Endothelial cell of umbilical vein (primary cell): ENCODE measurements around the gene CYP4F3. TPM values are rescaled to one million over a fixed set of nuclear protein-coding genes. Genes with fewer than 3 reads are reported as not detected.
"Not testable (repeated sequence)": the region's sequence is repeated elsewhere in the genome, so short reads cannot be mapped to it uniquely, and the experiment has no call there.

ENCODE experiments used
- BruUV-seq: library from RNA; stranded (reverse); fragments of 400-500 nt; replicated peaks from 2 replicates; lab custom pipeline; 2021; lab: Mats Ljungman, UMichigan
- CTCF ChIA-PET: fragments of 300-600, 350-600 bp; sonication (Branson Sonifier 250); formaldehyde crosslinking; loops from one replicate; lab custom pipeline; 2021; ENCODE audit warnings: antibody characterized with exemption, inconsistent platforms; lab: Charles Lee
- POLR2A ChIA-PET: fragments of 300-600, 350-600 bp; sonication (Branson Sonifier 250); formaldehyde crosslinking; loops from one replicate; lab custom pipeline; 2021; ENCODE audit warnings: antibody characterized with exemption, inconsistent platforms; lab: Charles Lee
- DNase-seq: peaks from one replicate; pipeline ENCODE4 v3.0.0-alpha.2; 2011; ENCODE audit warnings: low read depth, low spot score
- FAIRE-seq: peaks from 2 replicates; lab custom pipeline; 2011; peaks lifted over from hg19 to GRCh38; lab: Jason Lieb, UNC
- H2AFZ ChIP-seq: 2 replicates; pipeline ENCODE4 v1.6.0; 2012; ENCODE audit warnings: low read depth, low read length, control low read depth, inconsistent platforms
- H3K27ac ChIP-seq: 2 replicates; pipeline ENCODE4 v1.5.1; 2011; ENCODE audit warnings: low read depth, mild to moderate bottlenecking, control low read depth, low read length, moderate library complexity; ENCODE audit not compliant: insufficient read depth
- H3K27me3 ChIP-seq, 2 experiments: 2 replicates each; pipeline versions ENCODE4 v1.6.0 to v1.6.1; 2011; ENCODE audit warnings: low read length in 2 of 2, mixed read lengths in 1 of 2; ENCODE audit not compliant: control insufficient read depth in 2 of 2, insufficient read depth in 2 of 2
- H3K36me3 ChIP-seq, 2 experiments: 2 replicates in 1 of 2; 3 replicates in 1 of 2; pipeline ENCODE4 v1.5.1; 2011; ENCODE audit warnings: low read length in 2 of 2, mild to moderate bottlenecking in 1 of 2, moderate library complexity in 1 of 2; ENCODE audit not compliant: control insufficient read depth in 2 of 2, insufficient read depth in 2 of 2; ENCODE audit errors: extremely low read depth in 1 of 2
- H3K4me1 ChIP-seq: 3 replicates; pipeline ENCODE4 v1.5.1; 2011; ENCODE audit warnings: mild to moderate bottlenecking, low read length; ENCODE audit not compliant: control insufficient read depth, insufficient read depth; ENCODE audit errors: extremely low read depth
- H3K4me2 ChIP-seq: 2 replicates; pipeline ENCODE4 v1.6.1; 2011; ENCODE audit warnings: low read length, control low read depth, mixed read lengths; ENCODE audit not compliant: insufficient read depth
- H3K4me3 ChIP-seq, 3 experiments: fragments of 200-600 bp in 1 of 3; sonication (generic), shearing (Covaris generic) in 1 of 3; replicated peaks in 1 of 3; 2 replicates each; pipeline ENCODE4 v1.5.1; 2011 to 2016; ENCODE audit warnings: control low read depth in 3 of 3, low read length in 3 of 3, mild to moderate bottlenecking in 2 of 3, inconsistent platforms in 1 of 3, low read depth in 1 of 3, moderate library complexity in 1 of 3; ENCODE audit not compliant: insufficient read depth in 1 of 3
- H3K79me2 ChIP-seq: 2 replicates; pipeline ENCODE4 v1.6.0; 2012; ENCODE audit warnings: low read length, inconsistent platforms; ENCODE audit not compliant: control insufficient read depth, insufficient read depth
- H3K9ac ChIP-seq: replicated peaks from 2 replicates; pipeline ENCODE3; 2011; ENCODE audit warnings: low read length, control low read depth; ENCODE audit not compliant: insufficient read depth; ENCODE audit errors: extremely low read depth
- H3K9me1 ChIP-seq: replicated peaks from 3 replicates; pipeline ENCODE4 v1.6.0; 2011; ENCODE audit warnings: mild to moderate bottlenecking, low read length; ENCODE audit not compliant: control insufficient read depth, insufficient read depth; ENCODE audit errors: extremely low read depth
- H3K9me3 ChIP-seq: replicated peaks from 2 replicates; pipeline ENCODE4 v1.5.1; 2012; ENCODE audit warnings: low read length, inconsistent platforms; ENCODE audit not compliant: control insufficient read depth, insufficient read depth
- H4K20me1 ChIP-seq: replicated peaks from 2 replicates; pipeline ENCODE3; 2011; ENCODE audit warnings: mild to moderate bottlenecking, low read length; ENCODE audit not compliant: control insufficient read depth, insufficient read depth; ENCODE audit errors: extremely low read depth
- EZH2 ChIP-seq: IDR thresholded peaks from 2 replicates; pipeline ENCODE4 v1.6.1; 2012; ENCODE audit warnings: borderline replicate concordance, low read depth, mild to moderate bottlenecking, moderate library complexity, low read length, inconsistent platforms; ENCODE audit not compliant: severe bottlenecking
- FOS ChIP-seq: IDR thresholded peaks from 2 replicates; pipeline ENCODE4 v1.6.1; 2011; ENCODE audit warnings: mild to moderate bottlenecking, low read length, moderate library complexity, borderline replicate concordance; ENCODE audit not compliant: insufficient read depth
- GATA2 ChIP-seq: IDR thresholded peaks from 2 replicates; pipeline ENCODE4 v1.7.0; 2011; ENCODE audit warnings: low read depth, mild to moderate bottlenecking, moderate library complexity, mixed read lengths, low read length; ENCODE audit not compliant: insufficient read length, insufficient read depth
- JUN ChIP-seq: IDR thresholded peaks from 2 replicates; pipeline ENCODE4 v1.6.1; 2011; ENCODE audit warnings: borderline replicate concordance, low read depth; ENCODE audit not compliant: insufficient read length, insufficient read depth
- MYC ChIP-seq: IDR thresholded peaks from one replicate; pipeline ENCODE4 v1.6.1; 2011; ENCODE audit warnings: mild to moderate bottlenecking, low read depth, low read length
- POLR2A ChIP-seq: IDR thresholded peaks from 2 replicates; pipeline ENCODE4 v1.6.1; 2012; ENCODE audit warnings: low read depth, mild to moderate bottlenecking, control low read depth, low read length
- POLR2AphosphoS5 ChIP-seq: IDR thresholded peaks from 2 replicates; pipeline ENCODE4 v1.6.1; 2012; ENCODE audit warnings: low read depth, mild to moderate bottlenecking, control low read depth, low read length, moderate library complexity; ENCODE audit not compliant: insufficient read depth
- dilution Hi-C: fragments of 300-500 bp; cut with MboI; formaldehyde crosslinking; loops from one replicate; pipeline ENCODE4 v1.15.0; 2019; ENCODE audit warnings: low sequenced_read_pairs; ENCODE audit not compliant: extremely low pct_ligation_motif_present
- intact Hi-C: fragments of 100-400 bp; cut with micrococcal nuclease; formaldehyde crosslinking; loops from one replicate; pipeline ENCODE4 v1.10.0; 2022
- polyA plus RNA-seq, 4 experiments: library from polyadenylated mRNA; depleted of rRNA in 3 of 4; stranded (reverse) in 3 of 4; unstranded in 1 of 4; fragments of >200 nt; gene quantifications; 2 replicates each; pipeline versions ENCODE4 v1.2.1 to v1.2.3, GENCODE V29; 2011 to 2012; ENCODE audit warnings: missing spikeins in 1 of 4
- total RNA-seq: library from RNA; stranded (reverse); gene quantifications from 2 replicates; pipeline ENCODE4 v1.2.3, GENCODE V29; 2021
- TF ChIP-seq, protein P1 (sequence below): IDR thresholded peaks from 2 replicates; pipeline ENCODE4 v1.6.1; 2011; ENCODE audit not compliant: insufficient read depth, insufficient read length
- TF ChIP-seq, protein P2 (sequence below), 2 donors: IDR thresholded peaks; 1 replicate in 1 of 2; 2 replicates in 1 of 2; pipeline ENCODE4 v1.5.1; 2011; ENCODE audit warnings: low read length in 2 of 2, mild to moderate bottlenecking in 2 of 2, moderate library complexity in 2 of 2, control low read depth in 1 of 2, inconsistent platforms in 1 of 2, low read depth in 1 of 2; ENCODE audit not compliant: insufficient read depth in 1 of 2; ENCODE audit errors: extremely low read depth in 1 of 2

Gene CYP4F3
- total and polyA plus RNA-seq, 2 donors (not counting 3 experiments of a cell fraction or from before 2014, with no cell fraction given): not detected

DNA sequence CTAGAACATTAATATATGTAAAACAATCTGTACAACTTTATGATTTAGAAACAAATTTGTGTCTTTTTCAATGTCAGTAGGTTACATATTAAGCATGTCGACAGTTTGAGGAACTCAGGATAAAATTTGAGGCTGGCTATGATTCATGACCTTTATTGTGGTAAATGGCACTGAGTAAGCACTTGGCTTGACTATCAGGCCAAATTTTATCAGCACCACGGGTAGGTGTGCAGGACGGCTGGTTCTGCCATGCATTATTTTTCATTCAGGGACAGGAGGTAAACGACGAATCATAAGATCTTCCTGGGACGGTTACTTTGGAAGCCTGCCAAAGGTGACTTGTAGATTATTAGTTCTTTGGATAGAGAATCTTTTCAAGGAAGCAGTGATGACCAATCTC lies 45.6 kb upstream of the CYP4F3 start:
- Histone ChIP-seq H3K36me3 (no peaks in the 10 kb centered on the region), H4K20me1 (no peaks in the 10 kb centered on the region), H3K9me1 (no peaks in the 10 kb centered on the region), H3K9ac (no peak overlapping the region), H3K4me1 (no peaks in the 10 kb centered on the region), H3K27me3 (no peaks in the 10 kb centered on the region), H3K4me3 (no peak overlapping the region), H2AFZ (no peak overlapping the region), H3K4me2 (no peak overlapping the region), H3K9me3 (no peaks in the 10 kb centered on the region), H3K27ac (no peak overlapping the region), H3K79me2 (no peaks in the 10 kb centered on the region)
- POLR2A ChIA-PET: no interaction called here
- intact Hi-C loops: no loop called here
- FAIRE-seq (no peak), DNase-seq (no peak)
- CTCF ChIA-PET: no interaction called here
- dilution Hi-C loops: no loop called here
- no TSS peak for BruUV-seq
- TF ChIP-seq POLR2AphosphoS5 (no peak), POLR2A (no peak), MYC (no peak), EZH2 (no peak), JUN (no peak), FOS (no peak), GATA2 (no peak)
- TF ChIP-seq, protein P1, sequence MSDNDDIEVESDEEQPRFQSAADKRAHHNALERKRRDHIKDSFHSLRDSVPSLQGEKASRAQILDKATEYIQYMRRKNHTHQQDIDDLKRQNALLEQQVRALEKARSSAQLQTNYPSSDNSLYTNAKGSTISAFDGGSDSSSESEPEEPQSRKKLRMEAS: no peak
- TF ChIP-seq, protein P2, sequence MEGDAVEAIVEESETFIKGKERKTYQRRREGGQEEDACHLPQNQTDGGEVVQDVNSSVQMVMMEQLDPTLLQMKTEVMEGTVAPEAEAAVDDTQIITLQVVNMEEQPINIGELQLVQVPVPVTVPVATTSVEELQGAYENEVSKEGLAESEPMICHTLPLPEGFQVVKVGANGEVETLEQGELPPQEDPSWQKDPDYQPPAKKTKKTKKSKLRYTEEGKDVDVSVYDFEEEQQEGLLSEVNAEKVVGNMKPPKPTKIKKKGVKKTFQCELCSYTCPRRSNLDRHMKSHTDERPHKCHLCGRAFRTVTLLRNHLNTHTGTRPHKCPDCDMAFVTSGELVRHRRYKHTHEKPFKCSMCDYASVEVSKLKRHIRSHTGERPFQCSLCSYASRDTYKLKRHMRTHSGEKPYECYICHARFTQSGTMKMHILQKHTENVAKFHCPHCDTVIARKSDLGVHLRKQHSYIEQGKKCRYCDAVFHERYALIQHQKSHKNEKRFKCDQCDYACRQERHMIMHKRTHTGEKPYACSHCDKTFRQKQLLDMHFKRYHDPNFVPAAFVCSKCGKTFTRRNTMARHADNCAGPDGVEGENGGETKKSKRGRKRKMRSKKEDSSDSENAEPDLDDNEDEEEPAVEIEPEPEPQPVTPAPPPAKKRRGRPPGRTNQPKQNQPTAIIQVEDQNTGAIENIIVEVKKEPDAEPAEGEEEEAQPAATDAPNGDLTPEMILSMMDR (IDR thresholded peaks at IDR 0.05; ENCODE audit: extremely low read depth in 1 of 2, insufficient read depth in 1 of 2, low read depth in 1 of 2, low read length in 2 of 2): no peak

DNA sequence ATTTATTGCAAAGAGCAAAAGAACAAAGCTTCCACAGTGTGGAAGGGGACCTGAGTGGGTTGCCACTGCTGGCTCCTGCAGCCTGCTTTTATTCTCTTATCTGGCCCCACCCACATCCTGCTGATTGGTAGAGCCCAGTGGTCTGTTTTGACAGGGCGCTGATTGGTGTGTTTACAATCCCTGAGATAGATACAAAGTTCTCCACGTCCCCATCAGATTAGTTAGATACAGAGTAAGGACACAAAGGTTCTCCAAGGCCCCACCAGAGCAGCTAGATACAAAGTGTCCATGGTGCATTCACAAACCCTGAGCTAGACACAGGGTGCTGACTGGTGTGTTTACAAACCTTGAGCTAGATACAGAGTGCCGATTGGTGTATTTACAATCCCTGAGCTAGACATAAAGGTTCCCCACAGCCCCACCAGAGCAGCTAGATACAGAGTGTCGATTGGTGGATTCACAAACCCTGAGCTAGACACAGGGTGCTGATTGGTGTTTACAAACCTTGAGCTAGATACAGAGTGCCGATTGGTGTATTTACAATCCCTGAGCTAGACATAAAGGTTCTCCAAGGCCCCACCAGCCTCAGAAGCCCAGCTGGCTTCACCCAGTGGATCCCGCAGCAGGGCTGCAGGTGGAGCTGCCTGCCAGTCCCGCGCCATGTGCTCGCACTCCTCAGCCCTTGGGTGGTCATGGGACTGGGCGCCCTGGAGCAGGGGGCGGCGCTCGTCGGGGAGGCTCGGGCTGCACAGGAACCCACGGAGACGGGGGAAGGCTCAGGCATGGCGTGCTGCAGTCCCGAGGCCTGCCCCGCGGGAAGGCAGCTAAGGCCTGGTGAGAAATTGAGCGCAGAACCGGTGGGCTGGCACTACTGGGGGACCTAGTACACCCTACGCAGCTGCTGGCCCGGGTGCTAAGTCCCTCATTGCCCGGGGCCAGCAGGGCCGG lies 32.4 kb upstream of the CYP4F3 start:
- H3K9ac ChIP-seq, H3K36me3 ChIP-seq, H3K4me1 ChIP-seq, BruUV-seq, H3K9me3 ChIP-seq, H4K20me1 ChIP-seq, FAIRE-seq, H3K4me2 ChIP-seq, H3K79me2 ChIP-seq, dilution Hi-C loops, H3K9me1 ChIP-seq, H3K4me3 ChIP-seq, DNase-seq, H3K27ac ChIP-seq, POLR2A ChIA-PET, intact Hi-C loops, CTCF ChIA-PET, H2AFZ ChIP-seq, H3K27me3 ChIP-seq: not testable (repeated sequence)
